HT-29 (cell line): ENCODE data around the gene TREML1. TPM values are rescaled to one million over a fixed set of nuclear protein-coding genes. Genes with fewer than 3 reads are reported as not detected.
"Not testable (repeated sequence)": the region's sequence is repeated elsewhere in the genome, so short reads cannot be mapped to it uniquely, and the experiment has no call there.

Experiments
- DNase-seq: peaks from one replicate; pipeline ENCODE4 v3.0.0-alpha.2; 2015; ENCODE audit warnings: low spot score
- total RNA-seq: library from RNA; depleted of rRNA; stranded (reverse); fragments of >200 nt; shearing (Covaris generic); gene quantifications from 2 replicates; pipeline ENCODE4 v1.2.3, GENCODE V29; 2014; rRNA removed

TREML1 gene, protein sequence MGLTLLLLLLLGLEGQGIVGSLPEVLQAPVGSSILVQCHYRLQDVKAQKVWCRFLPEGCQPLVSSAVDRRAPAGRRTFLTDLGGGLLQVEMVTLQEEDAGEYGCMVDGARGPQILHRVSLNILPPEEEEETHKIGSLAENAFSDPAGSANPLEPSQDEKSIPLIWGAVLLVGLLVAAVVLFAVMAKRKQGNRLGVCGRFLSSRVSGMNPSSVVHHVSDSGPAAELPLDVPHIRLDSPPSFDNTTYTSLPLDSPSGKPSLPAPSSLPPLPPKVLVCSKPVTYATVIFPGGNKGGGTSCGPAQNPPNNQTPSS
- not detected in 2 replicates for total RNA-seq

DNA sequence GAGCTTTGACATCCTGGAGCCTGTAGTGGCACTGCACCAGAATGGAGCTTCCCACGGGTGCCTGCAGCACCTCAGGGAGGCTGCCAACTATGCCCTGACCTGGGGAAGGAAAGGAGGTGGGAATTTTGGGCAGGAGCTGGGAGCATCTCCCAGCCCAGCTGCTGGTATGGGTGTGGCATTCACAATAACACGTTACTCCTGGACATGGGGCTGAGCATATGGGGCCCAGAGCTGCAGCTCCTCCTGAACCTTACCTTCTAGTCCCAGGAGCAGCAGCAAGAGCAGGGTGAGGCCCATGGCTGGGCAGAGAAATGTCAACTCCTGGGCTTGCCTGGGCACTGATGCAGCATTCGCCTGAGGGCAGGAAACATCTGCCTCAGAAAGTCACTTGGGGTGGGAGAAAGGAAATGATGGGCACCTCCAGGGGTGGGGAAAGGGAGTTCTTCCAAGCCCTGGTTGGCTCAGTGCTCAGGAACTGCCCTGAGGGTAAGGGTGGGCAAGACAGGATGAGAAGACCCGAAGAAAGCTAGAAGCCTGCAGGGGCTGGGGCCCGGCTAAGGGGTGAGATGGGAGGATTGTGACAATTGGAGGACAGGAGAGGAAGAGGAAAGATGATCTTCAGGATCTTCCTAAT lies at the start of gene TREML1:
Gene TREML1 (minus strand): TSS at position 356 of the 634 bp plus-strand sequence. CDS start 59 bp downstream, at position 297.
- no peak for DNase-seq

DNA sequence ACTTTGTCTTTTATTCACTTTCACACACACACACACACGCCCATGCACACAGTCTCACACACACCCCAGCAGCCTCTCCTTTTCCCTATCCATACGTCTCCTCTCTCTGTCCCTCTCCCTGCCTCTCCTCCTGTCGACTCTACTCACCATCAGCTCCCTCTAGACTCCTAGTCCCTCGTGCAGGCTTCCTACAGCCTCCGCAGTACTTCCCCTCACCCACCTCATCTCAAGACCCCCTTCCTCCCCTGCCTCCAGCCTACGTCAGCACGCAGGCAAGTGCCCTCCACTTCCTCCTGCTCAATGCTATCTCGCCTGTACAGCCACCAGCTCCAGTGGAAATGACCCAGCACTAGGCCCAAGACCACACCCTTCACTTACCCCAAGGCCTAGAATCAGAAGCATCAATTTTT lies 47.6 kb upstream of the TREML1 start:
- no peak for DNase-seq

DNA sequence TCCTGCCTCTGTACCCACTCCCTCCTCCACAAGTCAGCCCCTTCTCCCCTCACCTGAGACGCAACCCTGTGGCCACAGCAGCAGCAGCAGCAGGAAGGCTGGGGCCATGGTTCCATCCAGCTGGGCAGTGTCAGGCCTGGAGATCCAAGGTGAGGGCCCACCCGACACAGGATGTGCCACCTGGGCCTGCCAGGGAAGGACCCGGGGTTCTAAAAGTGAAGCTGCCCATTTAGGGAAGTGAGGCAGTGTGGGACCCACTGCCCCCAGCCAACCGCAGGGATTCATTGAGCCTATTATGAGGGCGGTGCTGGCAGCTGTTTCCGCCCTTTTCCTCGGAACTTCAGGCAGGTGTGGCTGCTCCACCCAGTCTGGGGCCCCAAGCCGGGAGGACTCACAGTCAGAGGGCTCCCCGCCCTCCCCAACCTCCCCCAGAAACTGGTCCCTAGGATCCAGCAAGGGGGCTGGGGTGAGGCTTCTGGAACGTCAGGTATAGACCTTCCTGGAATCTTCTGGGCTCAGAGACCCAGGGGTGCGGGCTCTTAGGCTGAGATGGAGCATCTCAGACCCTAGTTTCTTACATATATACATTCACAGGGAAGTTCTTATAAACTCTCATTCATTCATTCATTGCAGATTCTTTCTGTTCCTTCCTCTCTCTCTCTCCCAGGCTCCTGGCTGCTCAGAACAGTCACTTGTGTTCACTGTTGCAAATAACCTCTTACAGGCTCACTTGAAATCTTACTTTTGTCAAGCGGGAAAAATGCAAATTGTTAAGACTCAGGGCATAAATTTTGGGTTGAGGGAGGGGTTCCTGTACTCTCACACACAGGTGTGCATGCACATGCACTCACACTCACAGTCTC lies 47.0 kb upstream of the TREML1 start, which contains the start of gene TREML2:
Gene TREML2 (minus strand): TSS at position 249 of the 863 bp plus-strand sequence. CDS start 141 bp downstream, at position 108.
- peak; percentile 42 for DNase-seq

DNA sequence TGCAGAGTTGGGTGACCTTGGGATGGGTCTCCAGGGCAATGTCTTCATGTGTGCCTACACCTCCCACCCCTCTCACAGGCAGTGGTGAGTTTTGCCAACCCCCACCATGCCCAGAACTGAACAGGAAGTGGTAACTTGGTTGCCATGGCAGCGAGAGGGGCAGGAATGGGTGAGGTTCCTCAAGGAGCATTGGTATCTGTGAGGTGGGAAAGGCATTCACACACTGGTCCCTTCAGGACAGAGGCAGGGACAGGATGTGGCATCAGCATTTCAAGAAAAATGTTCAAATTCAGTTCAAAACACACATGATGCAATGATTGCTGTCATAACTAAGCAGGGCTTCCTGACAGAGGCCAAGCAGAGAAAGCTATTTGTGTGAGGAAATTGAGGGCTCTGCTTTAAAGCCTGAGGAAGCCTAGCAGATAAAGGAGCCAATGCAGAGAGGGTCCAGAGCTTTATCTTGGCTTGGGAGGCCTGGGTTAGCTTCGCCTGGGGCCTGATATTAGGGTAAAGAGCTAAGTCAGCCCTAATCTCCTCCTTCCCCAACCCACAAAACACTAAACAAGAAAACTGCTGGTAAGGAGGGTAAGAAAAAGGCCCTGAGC lies 46.3 kb upstream of the TREML1 start:
- peak; percentile 7 for DNase-seq

DNA sequence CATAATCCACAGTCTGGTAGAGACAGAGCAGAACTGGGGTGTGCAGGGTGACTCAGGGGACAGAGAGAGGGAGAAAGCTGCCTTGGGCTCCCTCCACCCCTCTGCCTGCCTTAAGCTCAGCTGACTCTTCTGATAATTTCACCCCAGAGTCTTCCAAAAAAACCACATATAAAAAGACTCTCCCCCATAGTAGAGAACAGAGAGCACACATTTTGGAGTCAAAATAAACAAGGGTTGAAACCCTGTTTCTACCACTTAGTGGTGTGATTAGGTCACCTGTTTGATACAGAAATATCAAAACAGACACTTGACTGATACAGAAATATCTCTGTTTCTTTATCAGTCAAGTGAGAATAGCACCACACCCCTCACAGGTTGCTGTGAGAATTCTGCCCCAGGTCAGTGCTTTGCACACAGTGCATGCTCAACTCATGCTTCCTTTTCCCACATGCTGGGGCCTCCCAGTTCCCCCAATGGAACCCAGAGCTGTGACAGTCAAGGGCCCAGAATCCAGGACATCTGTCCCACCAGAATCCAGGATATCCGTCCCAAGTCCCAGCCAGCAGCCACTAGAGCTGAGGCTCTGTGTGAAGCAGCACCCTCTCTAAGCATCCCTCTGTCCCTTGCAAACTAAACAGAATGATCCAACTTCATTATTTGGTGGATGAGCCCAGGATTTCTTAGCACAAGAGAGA lies 45.6 kb upstream of the TREML1 start:
- no peak for DNase-seq

DNA sequence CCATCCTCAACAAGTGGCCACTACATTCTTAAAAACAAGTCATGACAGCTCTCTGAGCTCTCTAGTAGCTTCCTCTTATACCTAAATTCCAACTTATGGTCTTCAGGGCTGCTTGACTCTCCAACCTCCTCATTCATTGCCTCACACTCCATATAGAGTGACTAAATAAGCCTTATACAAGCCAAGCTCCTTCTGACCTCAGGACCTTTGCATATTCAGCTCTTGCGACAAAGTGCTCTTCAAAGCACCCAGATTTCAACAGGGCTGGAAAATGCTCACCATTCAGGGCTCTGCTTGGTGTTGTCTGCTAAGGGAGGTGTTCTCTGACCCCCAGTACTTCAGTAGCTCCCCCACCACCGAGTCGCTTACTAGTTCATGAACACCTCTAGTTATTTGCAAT lies 43.1 kb upstream of the TREML1 start:
- no peak for DNase-seq

DNA sequence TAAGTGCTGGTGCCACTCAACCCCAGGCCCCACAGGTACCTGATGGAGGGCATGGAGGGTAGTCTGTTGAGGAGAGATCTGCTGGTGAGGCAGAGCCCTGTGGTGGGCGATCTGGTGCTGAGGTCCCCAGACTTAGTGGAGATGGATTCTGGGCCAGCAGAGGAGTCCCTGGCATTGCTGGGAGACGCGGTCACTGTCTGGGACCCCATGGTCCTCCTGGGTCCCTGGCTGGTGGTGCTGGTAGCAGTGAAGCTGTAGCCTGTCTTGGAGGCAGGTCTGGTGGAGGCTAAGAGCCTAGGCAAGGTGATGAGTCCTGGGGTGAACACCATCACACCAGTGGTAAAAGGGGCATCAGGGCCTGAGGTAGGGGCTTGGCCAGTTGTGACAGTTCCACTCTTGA lies 40.2 kb upstream of the TREML1 start:
- DNase-seq, result no peak

DNA sequence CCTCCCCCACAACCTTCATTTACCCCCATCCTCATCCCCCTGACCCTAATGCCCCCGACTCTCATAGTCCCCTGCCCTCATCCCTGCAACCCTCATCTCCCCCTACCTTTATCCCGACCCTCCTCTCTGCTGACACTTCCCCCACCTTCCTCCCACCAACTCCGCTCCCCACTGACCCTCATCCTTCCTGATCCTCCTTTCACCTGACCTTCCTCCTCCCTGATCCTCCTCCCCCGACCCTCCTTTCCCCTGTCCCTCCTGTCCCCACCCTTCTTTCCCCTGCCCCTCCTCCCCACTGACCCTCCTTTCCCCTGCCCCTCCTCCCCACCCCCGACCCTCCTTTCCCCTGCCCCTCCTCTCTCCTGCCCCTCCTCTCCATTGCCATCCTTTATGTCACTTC lies 39.7 kb upstream of the TREML1 start:
- no peak for DNase-seq

DNA sequence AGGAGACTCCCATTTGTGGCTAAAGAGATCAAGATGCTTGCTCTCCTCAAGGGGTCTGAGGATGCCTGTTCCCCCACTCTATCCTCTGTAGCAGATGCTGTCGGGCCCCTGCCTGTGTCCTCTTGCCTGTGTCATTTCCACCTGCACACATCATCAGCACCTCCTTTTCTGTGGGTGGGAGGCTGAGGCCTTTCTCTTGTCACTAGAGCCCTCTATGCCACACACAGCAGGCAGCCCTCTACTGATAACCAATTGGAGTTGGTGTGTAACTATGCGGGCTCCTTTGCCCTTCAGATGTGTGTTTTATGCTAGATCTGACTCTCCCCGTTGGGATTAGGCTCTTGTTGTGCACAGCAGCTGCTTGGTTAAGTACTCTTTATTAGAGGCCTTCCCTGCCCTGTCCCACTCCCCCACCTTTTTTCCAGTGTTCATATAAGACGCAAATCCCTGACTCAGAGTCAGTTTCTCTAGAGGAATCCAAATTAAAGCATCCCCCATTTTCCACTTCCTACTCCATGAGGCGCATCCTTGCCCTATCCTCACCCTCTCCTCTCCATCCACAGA lies 39.1 kb upstream of the TREML1 start:
- no peak for DNase-seq

DNA sequence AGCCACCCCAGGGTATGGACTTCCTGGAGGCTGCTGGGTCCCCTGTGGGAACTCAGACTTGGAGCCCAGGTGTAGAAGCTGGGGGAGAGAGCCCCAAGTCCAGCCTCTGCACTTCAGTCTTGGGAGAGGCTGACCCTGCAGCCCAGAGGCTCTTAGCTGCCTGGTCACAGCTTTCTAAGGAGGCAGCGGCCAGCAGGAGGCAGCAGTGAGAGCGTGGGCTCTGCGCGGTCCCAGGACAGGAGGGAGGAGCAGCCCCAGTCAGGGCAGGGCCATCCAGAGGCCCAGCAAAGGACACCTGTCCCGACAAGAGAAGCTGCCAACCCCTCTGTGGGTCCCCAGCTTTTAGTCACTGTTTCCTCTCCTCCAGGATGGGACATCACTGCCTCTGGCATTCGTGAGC lies 37.4 kb upstream of the TREML1 start:
- peak; percentile 62 for DNase-seq

DNA sequence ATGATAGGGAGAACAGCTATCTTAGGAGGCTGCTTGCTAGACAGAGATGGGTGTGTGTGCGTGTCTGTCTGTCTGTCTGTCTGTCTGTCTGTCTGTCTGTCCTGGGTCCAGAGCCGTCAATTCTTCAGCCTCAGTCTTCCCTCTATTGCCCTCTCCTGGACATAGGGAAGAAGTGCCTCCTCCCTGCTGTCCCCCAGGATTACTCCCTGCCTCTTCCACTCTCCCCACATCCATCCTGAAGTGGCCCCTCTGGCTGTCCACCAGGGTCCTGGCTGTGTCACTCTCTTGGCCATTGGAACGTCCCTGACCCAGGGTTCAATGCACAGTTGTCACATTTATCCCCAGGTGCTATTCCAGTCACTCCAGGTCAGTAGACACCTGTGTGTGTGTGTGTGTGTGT lies 36.6 kb upstream of the TREML1 start:
- DNase-seq, result no peak

DNA sequence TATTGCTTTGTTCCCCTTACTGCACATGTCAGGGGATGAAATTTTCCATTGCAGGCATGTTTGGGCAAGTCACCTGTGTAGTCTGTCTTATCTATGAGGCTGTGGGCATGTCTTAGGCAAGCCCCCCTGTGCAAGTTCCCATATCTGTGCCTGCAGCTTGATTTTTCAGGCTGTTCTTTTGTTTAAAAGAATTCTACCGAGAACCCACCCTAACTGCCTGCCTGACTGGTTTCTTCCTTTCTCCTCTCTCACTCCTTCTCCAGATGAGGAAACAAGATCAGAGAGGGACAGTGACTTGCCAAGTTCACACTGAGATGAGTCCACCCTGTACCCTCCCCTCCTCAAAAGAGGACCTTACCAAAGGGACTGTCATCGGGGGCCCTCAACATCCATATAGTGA lies 35.8 kb upstream of the TREML1 start:
- DNase-seq, result no peak

DNA sequence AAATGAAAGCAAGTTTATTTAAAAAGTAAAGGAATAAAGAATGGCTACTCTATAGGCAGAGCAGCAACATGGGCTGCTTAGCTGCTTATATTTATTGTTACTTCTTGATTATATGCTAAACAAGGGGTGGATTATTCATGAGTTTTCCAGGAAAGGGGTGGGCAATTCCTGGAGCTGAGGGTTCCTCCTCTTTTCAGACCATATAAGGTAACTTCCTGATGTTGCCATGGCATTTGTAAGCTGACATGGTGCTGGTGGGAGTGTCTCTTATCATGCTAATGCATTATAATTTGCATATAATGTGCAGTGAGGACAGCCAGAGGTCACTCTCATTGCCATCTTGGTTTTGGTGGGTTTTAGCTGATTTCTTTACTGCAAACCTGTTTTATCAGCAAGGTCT lies 34.9 kb upstream of the TREML1 start:
- not testable (repeated sequence) for DNase-seq

DNA sequence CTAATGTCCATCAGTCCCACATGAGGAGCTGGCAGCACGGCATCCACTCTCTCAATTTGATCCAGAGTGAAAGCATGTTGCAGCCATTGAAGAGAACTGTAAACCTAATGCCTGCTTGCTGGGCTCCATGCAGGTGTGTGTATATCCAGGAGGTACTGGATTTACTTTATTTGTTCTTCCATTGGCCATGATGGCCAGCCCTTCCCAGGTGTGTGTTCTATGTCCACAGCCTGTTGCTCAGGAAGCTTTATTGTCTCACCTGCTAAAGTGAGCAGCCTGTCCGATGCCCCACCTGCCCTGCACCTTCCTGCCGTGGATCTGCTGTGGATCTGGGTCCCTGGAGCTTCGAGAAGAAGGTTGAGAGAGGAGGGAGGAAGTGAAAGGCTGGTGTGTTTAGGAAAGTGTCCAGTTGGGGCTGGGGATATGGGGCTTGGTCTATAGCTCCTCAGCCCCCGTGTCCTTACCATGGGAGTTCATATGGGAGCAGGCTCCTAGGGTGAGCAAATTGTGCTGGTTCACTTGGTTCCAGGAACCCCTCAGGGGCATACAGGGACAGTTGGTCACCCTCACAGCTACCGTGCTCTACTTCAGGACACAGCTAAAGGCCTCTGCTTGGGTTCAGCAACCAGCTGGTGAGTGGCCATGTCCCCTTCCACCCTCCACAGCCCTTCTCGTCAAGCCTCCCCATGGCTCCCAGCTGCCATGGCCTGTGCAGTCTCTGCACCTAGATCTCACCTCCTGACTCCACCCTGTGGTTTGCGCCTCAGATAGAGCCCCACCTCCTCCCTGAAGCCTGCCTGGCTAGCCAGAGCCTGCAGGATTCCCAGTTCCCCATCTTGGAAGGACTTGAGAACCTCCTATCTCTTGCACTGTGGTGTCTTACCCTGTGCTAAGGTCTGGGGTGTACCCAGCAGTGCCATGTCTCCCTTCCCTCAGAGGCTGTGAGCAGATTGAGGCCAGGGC lies 34.1 kb upstream of the TREML1 start:
- no peak for DNase-seq

DNA sequence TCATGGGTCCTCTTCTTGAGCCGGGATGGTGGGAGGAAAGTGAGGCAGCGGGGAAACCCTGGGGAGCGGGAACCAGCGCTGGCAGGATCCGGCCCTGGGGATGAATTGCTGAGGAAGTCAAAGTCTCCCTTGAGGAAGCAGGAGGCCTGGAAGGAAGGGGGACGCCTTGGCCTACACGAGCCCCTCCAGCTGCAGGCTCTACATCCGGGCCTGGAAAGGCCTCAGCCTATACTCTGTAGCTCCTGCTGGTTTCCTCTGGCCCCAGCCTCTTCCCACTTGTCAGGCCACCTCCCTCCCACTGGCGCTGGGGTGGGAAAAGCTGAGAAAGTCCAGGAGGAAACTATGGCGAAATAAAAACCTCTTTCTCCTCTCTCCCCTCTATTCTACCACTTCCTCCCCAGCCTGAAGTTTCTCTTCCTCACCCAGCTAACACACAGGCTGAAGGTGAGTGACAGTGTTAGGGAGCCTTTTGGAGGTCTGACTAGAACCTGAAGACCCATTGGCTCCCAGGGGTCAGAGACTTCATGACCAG lies 31.9 kb upstream of the TREML1 start:
- no peak for DNase-seq

DNA sequence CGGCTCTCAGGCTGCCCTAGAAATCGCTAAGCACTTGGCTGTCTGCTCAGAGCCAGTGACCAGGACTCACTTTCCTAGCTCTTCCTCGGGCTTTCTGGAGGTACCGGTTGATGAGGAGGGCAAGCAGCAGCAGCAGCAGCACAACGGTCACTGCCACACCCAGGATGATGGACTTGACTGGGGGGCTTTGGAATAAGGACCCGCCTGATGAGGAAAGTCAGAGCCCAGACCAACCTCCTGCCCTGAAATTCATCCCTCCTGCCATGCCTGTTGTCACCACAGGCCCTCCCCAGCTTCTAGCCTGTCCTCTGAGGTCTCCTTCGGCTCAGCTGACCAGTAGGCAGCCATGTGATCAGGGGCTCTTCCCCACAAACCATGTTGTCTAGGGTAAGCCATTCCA lies 30.6 kb upstream of the TREML1 start:
- no peak for DNase-seq

DNA sequence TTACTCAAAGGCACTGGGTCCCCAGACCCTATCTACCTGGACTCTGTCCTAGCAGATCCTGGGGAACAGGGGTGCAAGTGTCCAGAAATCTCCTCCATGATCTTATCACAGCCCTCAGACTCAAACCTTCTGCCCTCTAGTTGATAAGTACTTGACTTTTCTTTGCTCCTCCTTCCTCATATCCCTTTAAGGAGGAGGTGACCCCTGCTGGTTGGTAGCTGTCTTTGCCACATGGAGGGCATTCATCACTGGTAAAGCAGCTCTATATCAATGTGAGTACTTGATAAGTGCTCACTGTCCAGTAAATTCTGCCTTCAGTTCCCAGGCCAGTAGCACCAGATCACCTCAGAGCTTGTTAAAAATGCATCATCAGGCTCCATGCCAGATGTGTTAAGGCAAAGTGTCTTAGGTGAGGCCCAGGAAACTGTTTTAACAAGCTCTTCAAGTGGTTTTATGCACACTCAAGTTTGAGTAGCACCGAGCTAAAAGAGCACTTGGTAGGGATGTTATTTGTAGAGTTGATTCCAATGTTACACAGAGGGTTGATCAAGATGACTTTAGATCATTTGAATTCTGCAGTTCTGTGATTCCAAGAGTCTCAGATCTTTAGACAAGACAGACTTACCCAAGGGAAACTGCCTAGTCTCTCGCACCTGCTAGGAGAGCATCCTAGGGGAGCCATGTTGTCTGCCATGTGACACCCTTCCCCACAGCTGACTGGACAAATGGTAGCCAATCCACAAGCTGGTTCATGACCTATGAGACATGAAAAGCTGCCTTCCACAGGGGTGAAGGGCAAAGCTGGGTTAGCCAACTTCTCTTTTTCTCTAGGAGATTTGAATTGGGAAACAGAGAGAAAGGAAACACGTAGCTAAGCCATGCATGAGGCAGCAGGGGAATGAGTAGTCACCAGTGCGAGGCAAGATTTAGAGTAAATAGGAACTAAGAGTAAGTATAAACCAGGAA lies 28.2 kb upstream of the TREML1 start:
- DNase-seq, result peak; percentile 56

DNA sequence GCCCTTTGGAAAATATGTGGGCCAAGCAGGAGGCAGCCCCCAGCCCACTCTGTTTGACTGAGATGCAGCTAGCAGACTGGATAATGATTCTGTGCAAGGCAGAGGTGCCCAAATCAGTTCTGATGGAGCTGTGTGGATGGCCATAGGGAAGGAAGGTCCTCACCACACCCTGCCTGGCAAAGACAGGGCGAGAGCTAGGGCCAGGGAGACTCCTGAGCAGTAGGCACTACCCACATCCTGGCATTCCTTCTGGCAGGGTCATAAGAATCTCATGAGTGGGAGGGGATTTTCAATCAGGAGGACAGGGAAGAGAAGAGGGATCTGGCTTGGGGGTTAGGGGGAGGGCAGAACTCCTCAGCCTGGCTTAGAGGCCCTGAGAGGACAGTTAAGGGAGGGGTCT lies 27.4 kb upstream of the TREML1 start:
- no peak for DNase-seq
